ENCODE results near the gene STAC3.

- TF ChIP-seq POLR2A (IDR thresholded peaks at IDR 0.05) (peak; percentile 38), EP300 (IDR thresholded peaks at IDR 0.05) (no peak)
- TF ChIP-seq, protein P1, sequence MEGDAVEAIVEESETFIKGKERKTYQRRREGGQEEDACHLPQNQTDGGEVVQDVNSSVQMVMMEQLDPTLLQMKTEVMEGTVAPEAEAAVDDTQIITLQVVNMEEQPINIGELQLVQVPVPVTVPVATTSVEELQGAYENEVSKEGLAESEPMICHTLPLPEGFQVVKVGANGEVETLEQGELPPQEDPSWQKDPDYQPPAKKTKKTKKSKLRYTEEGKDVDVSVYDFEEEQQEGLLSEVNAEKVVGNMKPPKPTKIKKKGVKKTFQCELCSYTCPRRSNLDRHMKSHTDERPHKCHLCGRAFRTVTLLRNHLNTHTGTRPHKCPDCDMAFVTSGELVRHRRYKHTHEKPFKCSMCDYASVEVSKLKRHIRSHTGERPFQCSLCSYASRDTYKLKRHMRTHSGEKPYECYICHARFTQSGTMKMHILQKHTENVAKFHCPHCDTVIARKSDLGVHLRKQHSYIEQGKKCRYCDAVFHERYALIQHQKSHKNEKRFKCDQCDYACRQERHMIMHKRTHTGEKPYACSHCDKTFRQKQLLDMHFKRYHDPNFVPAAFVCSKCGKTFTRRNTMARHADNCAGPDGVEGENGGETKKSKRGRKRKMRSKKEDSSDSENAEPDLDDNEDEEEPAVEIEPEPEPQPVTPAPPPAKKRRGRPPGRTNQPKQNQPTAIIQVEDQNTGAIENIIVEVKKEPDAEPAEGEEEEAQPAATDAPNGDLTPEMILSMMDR (IDR thresholded peaks at IDR 0.05): no peak
These were observed 21.2 kb downstream of the STAC3 start, which contains the start of gene SHMT2 for GRCh38 chr12:57229634-57230380.
